Measurements from ENCODE around the gene FOXA1. TPM values are rescaled to one million over a fixed set of nuclear protein-coding genes. Genes with fewer than 3 reads are reported as not detected.

The FOXA1 gene
- total RNA-seq, 3 donors from 2014 or later (not counting 1 experiment from before 2014, with no cell fraction given) = not detected

DNA sequence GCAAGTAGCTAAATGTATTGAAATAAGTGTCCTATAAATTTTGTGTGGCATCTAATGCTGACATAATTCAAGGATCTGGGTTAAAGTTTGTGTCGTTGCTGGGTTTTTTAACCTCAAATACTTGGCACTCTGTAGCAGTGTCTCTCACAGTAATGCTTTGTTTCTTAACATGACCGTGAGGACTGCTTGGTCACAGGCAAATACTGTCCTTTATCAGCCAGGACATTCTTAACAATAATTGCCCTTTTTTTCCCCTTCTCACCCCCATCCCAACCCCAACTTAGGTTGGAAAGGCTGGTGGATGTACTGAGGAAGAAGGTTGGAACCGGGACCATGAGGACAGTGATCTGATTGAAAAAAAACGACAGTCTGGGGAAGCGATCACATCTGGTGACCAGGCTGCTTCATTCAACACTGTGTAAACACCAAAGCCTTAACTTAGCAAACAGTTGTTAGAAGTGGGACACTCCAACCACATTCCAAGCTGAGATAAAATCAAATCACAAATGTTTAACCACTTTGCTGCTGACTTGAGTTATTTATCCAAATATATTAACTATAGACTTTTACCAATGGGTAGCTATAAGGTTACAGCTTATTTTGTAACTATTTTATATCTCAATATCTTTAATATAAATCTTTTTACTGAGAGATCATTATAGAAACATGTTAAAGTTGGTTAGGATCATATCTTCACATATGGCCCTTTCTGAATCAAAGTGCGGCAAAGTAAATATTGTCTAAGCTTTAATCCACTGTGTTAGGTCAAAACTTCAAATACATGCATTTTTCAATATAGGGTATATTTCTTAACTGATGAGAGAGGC, 48.2 kb downstream of the FOXA1 start:
- H3K4me1 Mint-ChIP-seq = no peaks in the 10 kb centered on the region
- H3K4me3 Mint-ChIP-seq = no peak overlapping the region
- H3K27me3 Mint-ChIP-seq (ENCODE audit: low read depth in 2 of 2) = no peaks in the 10 kb centered on the region
- ATAC-seq = no peak
- DNase-seq = no peak
- no peaks in the 10 kb centered on the region for H3K4me1 ChIP-seq (ENCODE audit: control insufficient read depth, insufficient read depth, low read length)
- H3K9me3 Mint-ChIP-seq = peaks cover 2 to 3% of the 10 kb centered on the region in 2 donors
- no peak overlapping the region for H3K4me3 ChIP-seq (ENCODE audit: low read length)
- TF ChIP-seq, protein P1, sequence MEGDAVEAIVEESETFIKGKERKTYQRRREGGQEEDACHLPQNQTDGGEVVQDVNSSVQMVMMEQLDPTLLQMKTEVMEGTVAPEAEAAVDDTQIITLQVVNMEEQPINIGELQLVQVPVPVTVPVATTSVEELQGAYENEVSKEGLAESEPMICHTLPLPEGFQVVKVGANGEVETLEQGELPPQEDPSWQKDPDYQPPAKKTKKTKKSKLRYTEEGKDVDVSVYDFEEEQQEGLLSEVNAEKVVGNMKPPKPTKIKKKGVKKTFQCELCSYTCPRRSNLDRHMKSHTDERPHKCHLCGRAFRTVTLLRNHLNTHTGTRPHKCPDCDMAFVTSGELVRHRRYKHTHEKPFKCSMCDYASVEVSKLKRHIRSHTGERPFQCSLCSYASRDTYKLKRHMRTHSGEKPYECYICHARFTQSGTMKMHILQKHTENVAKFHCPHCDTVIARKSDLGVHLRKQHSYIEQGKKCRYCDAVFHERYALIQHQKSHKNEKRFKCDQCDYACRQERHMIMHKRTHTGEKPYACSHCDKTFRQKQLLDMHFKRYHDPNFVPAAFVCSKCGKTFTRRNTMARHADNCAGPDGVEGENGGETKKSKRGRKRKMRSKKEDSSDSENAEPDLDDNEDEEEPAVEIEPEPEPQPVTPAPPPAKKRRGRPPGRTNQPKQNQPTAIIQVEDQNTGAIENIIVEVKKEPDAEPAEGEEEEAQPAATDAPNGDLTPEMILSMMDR (IDR thresholded peaks at IDR 0.05) = no peak
- H3K9me3 ChIP-seq (ENCODE audit: control insufficient read depth, insufficient read depth, low read length) = no peaks in the 10 kb centered on the region
- H3K27ac Mint-ChIP-seq = no peak overlapping the region
- 84% methylated on average over 5 of the region's 6 CpGs for WGBS (ENCODE audit: insufficient coverage)
- no peaks in the 10 kb centered on the region for H3K27me3 ChIP-seq (ENCODE audit: control insufficient read depth, insufficient read depth, low read length)
- H3K36me3 Mint-ChIP-seq = no peaks in the 10 kb centered on the region
- intact Hi-C loops (cut with micrococcal nuclease) = no loop called here
- H3K27ac ChIP-seq (ENCODE audit: low read length) = no peak overlapping the region
- no peaks in the 10 kb centered on the region for H3K36me3 ChIP-seq (ENCODE audit: control insufficient read depth, insufficient read depth, low read length)

DNA sequence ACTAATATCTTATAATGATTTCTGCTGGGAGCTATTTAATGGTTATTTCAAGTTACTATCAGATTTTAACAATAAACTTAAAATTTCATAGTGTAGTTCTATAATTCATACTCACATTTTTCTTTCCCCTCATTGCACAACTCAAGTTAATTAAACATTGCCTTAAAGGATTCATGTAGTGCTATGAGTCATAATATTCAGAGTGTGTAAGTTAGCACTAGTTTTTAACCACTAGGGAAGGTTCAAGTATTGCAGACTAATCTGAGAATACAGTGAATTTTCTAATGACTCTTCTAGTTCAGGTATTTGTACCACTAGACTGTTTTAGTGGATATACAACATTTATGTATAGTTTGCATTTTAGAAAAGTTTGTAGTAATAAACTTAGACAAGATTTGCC, 49.9 kb downstream of the FOXA1 start:
- Histone ChIP-seq H3K36me3 (ENCODE audit: control insufficient read depth, insufficient read depth, low read length) (no peaks in the 10 kb centered on the region), H3K27me3 (ENCODE audit: control insufficient read depth, insufficient read depth, low read length) (no peaks in the 10 kb centered on the region), H3K27ac (ENCODE audit: low read length) (no peak overlapping the region), H3K9me3 (ENCODE audit: control insufficient read depth, insufficient read depth, low read length) (no peaks in the 10 kb centered on the region), H3K4me1 (ENCODE audit: control insufficient read depth, insufficient read depth, low read length) (no peaks in the 10 kb centered on the region), H3K4me3 (ENCODE audit: low read length) (no peak overlapping the region)
- Mint-ChIP-seq H3K9me3 (peaks cover 2 to 3% of the 10 kb centered on the region in 2 donors), H3K36me3 (no peaks in the 10 kb centered on the region), H3K27ac (no peak overlapping the region), H3K27me3 (ENCODE audit: low read depth in 2 of 2) (no peaks in the 10 kb centered on the region), H3K4me3 (no peak overlapping the region), H3K4me1 (no peaks in the 10 kb centered on the region)
- TF ChIP-seq, protein P1 (IDR thresholded peaks at IDR 0.05) = no peak
- intact Hi-C loops (cut with micrococcal nuclease) = no loop called here
- ATAC-seq (no peak), DNase-seq (no peak)

DNA sequence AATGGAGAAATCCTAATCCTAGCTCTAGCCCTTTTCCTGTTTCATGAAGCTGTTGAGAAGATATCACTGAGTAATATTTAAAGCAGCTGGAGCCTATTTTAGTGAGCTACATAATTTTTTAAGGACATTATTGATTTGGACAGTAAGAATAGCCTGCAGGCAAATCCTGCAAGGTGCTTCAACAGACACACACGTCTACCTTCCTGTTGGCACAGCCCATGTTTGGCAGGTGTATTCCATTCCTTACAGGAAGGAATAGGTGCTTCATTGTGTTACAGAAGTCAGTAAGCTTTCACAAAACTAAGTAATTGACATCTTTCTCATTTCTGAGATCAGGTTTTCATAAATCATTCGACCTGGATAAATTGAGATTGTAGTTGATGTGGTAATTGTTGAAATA, 50.6 kb downstream of the FOXA1 start:
- no CpG with 5 or more reads among the region's 2 CpGs for WGBS (ENCODE audit: insufficient coverage)
- no peak for DNase-seq

More for the DNA sequence above, 50.6 kb downstream of the FOXA1 start:
- H3K27me3 Mint-ChIP-seq (ENCODE audit: low read depth in 2 of 2) = no peaks in the 10 kb centered on the region
- Histone ChIP-seq H3K4me3 (ENCODE audit: low read length) (no peak overlapping the region), H3K36me3 (ENCODE audit: control insufficient read depth, insufficient read depth, low read length) (no peaks in the 10 kb centered on the region), H3K27me3 (ENCODE audit: control insufficient read depth, insufficient read depth, low read length) (no peaks in the 10 kb centered on the region), H3K27ac (ENCODE audit: low read length) (no peak overlapping the region), H3K4me1 (ENCODE audit: control insufficient read depth, insufficient read depth, low read length) (no peaks in the 10 kb centered on the region), H3K9me3 (ENCODE audit: control insufficient read depth, insufficient read depth, low read length) (no peaks in the 10 kb centered on the region)
- no peak overlapping the region for H3K27ac Mint-ChIP-seq
- H3K36me3 Mint-ChIP-seq = no peaks in the 10 kb centered on the region
- peaks cover 2 to 3% of the 10 kb centered on the region in 2 donors for H3K9me3 Mint-ChIP-seq
- H3K4me1 Mint-ChIP-seq = no peaks in the 10 kb centered on the region
- intact Hi-C loops (cut with micrococcal nuclease) = no loop called here
- TF ChIP-seq, protein P1 (IDR thresholded peaks at IDR 0.05) = no peak
- H3K4me3 Mint-ChIP-seq = no peak overlapping the region
- ATAC-seq = no peak
